DND-41 (cell line): Measurements from ENCODE around the gene SLC2A9.

Experiments
- ATAC-seq: fragments of 200-7000 bp; cut with Tn5 transposase; 3 replicates; pipeline ENCODE4 v1.9.1; 2021; ENCODE audit warnings: low read depth; ENCODE audit not compliant: insufficient read depth
- DNase-seq: peaks from one replicate; pipeline ENCODE4 v3.0.0-alpha.2; 2020
- H2AFZ ChIP-seq: 2 replicates; pipeline ENCODE4 v1.6.0; 2012; ENCODE audit warnings: low read depth, low read length
- H3K27ac ChIP-seq: 2 replicates; pipeline ENCODE4 v1.5.1; 2012; ENCODE audit warnings: low read length, inconsistent platforms
- H3K27me3 ChIP-seq: fragments of 200-600 bp; sonication (generic); 2 replicates; pipeline ENCODE4 v1.6.0; 2012; ENCODE audit warnings: low read length, mild to moderate bottlenecking, inconsistent platforms; ENCODE audit not compliant: insufficient read depth, poor library complexity
- H3K36me3 ChIP-seq: 2 replicates; pipeline ENCODE4 v1.5.1; 2012; ENCODE audit warnings: low read length, inconsistent platforms; ENCODE audit not compliant: insufficient read depth
- H3K4me1 ChIP-seq: 2 replicates; pipeline ENCODE4 v1.5.1; 2012; ENCODE audit warnings: mild to moderate bottlenecking, low read length; ENCODE audit not compliant: insufficient read depth
- H3K4me2 ChIP-seq: 2 replicates; pipeline ENCODE4 v1.6.0; 2012; ENCODE audit warnings: mild to moderate bottlenecking, moderate library complexity, low read length, inconsistent platforms; ENCODE audit not compliant: insufficient read depth
- H3K4me3 ChIP-seq, 2 experiments: fragments of 200-600 bp in 1 of 2; shearing (Covaris generic) in 1 of 2; 2 replicates each; pipeline ENCODE4 v1.5.1; 2012 to 2016; ENCODE audit warnings: inconsistent platforms in 2 of 2, low read length in 2 of 2, mild to moderate bottlenecking in 2 of 2, low read depth in 1 of 2, moderate library complexity in 1 of 2
- H3K79me2 ChIP-seq: 2 replicates; pipeline ENCODE4 v1.6.0; 2012; ENCODE audit warnings: low read length, inconsistent platforms; ENCODE audit not compliant: insufficient read depth
- H3K9ac ChIP-seq: 2 replicates; pipeline ENCODE4 v1.6.0; 2012; ENCODE audit warnings: low read depth, mild to moderate bottlenecking, inconsistent platforms, low read length, moderate library complexity
- H3K9me3 ChIP-seq: 2 replicates; pipeline ENCODE4 v1.5.1; 2012; ENCODE audit warnings: low read length, moderate library complexity, mild to moderate bottlenecking, inconsistent platforms; ENCODE audit not compliant: insufficient read depth, severe bottlenecking
- H4K20me1 ChIP-seq: 2 replicates; pipeline ENCODE4 v1.6.0; 2012; ENCODE audit warnings: low read length; ENCODE audit not compliant: insufficient read depth
- EZH2 ChIP-seq: IDR thresholded peaks from 3 replicates; pipeline ENCODE4 v1.6.1; 2012; ENCODE audit warnings: borderline replicate concordance, low read depth, mild to moderate bottlenecking, moderate library complexity, low read length, inconsistent platforms; ENCODE audit not compliant: severe bottlenecking
- TF ChIP-seq, protein P1 (sequence below): IDR thresholded peaks from 2 replicates; pipeline ENCODE4 v1.5.1; 2012; ENCODE audit warnings: borderline replicate concordance, low read length, moderate library complexity, mild to moderate bottlenecking; ENCODE audit not compliant: poor library complexity, severe bottlenecking; ENCODE audit errors: extremely low read depth

The SLC2A9 gene

DNA sequence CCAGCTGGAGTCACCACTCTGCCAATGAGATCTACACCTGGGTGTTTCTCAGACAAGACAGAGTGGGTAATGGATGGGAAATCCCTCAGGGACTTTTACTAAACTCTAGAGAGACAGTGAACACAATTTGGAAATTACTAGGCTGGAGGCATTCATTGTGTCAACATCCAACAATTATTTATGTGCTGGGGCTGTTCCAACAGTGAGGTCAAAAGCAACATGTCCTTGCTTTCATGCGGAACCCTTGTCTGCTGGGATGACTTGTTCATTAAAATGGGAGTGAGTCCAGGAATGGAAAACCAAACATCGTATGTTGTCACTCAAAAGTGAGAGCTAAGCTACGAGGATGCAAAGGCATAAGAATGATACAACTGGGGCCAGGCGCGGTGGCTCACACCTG lies 185.9 kb downstream of the SLC2A9 start:
- H3K9me3 ChIP-seq, result no peaks in the 10 kb centered on the region
- H3K4me1 ChIP-seq, result no peaks in the 10 kb centered on the region
- H3K27me3 ChIP-seq, result no peaks in the 10 kb centered on the region
- H3K9ac ChIP-seq, result no peak overlapping the region
- H4K20me1 ChIP-seq, result no peaks in the 10 kb centered on the region
- H2AFZ ChIP-seq, result no peak overlapping the region
- H3K27ac ChIP-seq, result no peak overlapping the region
- H3K36me3 ChIP-seq, result no peaks in the 10 kb centered on the region
- H3K79me2 ChIP-seq, result no peaks in the 10 kb centered on the region
- H3K4me2 ChIP-seq, result no peak overlapping the region
- ATAC-seq (no peak), DNase-seq (no peak)
- no peak for TF ChIP-seq EZH2
- TF ChIP-seq, protein P1, sequence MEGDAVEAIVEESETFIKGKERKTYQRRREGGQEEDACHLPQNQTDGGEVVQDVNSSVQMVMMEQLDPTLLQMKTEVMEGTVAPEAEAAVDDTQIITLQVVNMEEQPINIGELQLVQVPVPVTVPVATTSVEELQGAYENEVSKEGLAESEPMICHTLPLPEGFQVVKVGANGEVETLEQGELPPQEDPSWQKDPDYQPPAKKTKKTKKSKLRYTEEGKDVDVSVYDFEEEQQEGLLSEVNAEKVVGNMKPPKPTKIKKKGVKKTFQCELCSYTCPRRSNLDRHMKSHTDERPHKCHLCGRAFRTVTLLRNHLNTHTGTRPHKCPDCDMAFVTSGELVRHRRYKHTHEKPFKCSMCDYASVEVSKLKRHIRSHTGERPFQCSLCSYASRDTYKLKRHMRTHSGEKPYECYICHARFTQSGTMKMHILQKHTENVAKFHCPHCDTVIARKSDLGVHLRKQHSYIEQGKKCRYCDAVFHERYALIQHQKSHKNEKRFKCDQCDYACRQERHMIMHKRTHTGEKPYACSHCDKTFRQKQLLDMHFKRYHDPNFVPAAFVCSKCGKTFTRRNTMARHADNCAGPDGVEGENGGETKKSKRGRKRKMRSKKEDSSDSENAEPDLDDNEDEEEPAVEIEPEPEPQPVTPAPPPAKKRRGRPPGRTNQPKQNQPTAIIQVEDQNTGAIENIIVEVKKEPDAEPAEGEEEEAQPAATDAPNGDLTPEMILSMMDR, result no peak
- no peak overlapping the region for H3K4me3 ChIP-seq

GRCh38 chr4:9833421-9833820 lies 187.9 kb downstream of the SLC2A9 start:
- H3K36me3 ChIP-seq, result no peaks in the 10 kb centered on the region
- H2AFZ ChIP-seq, result no peak overlapping the region
- no peaks in the 10 kb centered on the region for H4K20me1 ChIP-seq
- no peak overlapping the region for H3K9ac ChIP-seq
- DNase-seq, result no peak
- no peaks in the 10 kb centered on the region for H3K27me3 ChIP-seq
- no peak overlapping the region for H3K4me3 ChIP-seq
- no peak for ATAC-seq
- no peak overlapping the region for H3K4me2 ChIP-seq
- H3K9me3 ChIP-seq, result no peaks in the 10 kb centered on the region
- H3K79me2 ChIP-seq, result no peaks in the 10 kb centered on the region
- H3K4me1 ChIP-seq, result no peaks in the 10 kb centered on the region
- TF ChIP-seq EZH2, result no peak
- TF ChIP-seq, protein P1, result no peak
- H3K27ac ChIP-seq, result no peak overlapping the region

DNA sequence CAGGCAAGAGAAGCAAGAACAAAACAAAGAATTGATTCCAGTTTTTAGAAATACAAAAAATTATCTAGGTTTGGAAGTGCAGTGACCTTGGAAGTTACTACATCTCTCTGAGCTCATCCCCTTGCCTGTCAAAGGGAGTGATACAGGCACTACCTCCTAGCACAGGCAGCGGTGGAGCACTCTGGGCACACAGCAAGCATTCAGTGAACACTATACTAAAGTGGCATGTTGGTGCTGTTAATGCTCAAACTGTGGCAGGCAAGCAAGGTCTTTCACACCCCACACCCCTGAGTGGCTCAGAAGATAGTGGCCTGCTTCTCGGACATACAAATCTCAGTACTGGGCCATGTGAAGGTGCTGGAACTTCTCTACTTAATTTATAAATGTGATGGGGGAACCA lies 188.7 kb downstream of the SLC2A9 start:
- H2AFZ ChIP-seq, result no peak overlapping the region
- H3K4me3 ChIP-seq, result no peak overlapping the region
- DNase-seq, result no peak
- ATAC-seq, result no peak
- no peak overlapping the region for H3K9ac ChIP-seq
- no peaks in the 10 kb centered on the region for H4K20me1 ChIP-seq
- H3K4me1 ChIP-seq, result no peaks in the 10 kb centered on the region
- H3K9me3 ChIP-seq, result no peaks in the 10 kb centered on the region
- TF ChIP-seq, protein P1, result no peak
- no peak for TF ChIP-seq EZH2
- no peaks in the 10 kb centered on the region for H3K36me3 ChIP-seq
- H3K79me2 ChIP-seq, result no peaks in the 10 kb centered on the region
- H3K27ac ChIP-seq, result no peak overlapping the region
- no peaks in the 10 kb centered on the region for H3K27me3 ChIP-seq
- H3K4me2 ChIP-seq, result no peak overlapping the region

GRCh38 chr4:9826551-9826950 lies 194.7 kb downstream of the SLC2A9 start:
- Histone ChIP-seq H3K4me3 (no peak overlapping the region), H3K79me2 (no peaks in the 10 kb centered on the region), H3K27me3 (no peaks in the 10 kb centered on the region), H2AFZ (no peak overlapping the region), H3K9ac (no peak overlapping the region), H3K4me2 (no peak overlapping the region), H3K9me3 (no peaks in the 10 kb centered on the region), H3K4me1 (no peaks in the 10 kb centered on the region; the same call in 1 of the 2 replicates), H3K27ac (no peak overlapping the region), H4K20me1 (no peaks in the 10 kb centered on the region), H3K36me3 (no peaks in the 10 kb centered on the region)
- DNase-seq (no peak), ATAC-seq (no peak)
- TF ChIP-seq EZH2, result no peak
- TF ChIP-seq, protein P1, result no peak
